Islet precursor cell (in vitro differentiated cells): ENCODE measurements around the gene PRRC2C.

ENCODE experiments used
- DNase-seq: peaks from one replicate; pipeline ENCODE4 v3.0.0-alpha.2; 2018

The PRRC2C gene

GRCh38 chr1:171641076-171641864, 155.9 kb downstream of the PRRC2C start:
- peak; percentile 68 for DNase-seq

- DNase-seq: no peak
Measured at GRCh38 chr1:171642197-171642596, 156.9 kb downstream of the PRRC2C start.
